CD4-positive, alpha-beta T cell treated with Interleukin-6 for 4 hours (primary cell): ENCODE data around the gene PFDN4.
"Not testable (repeated sequence)": the region's sequence is repeated elsewhere in the genome, so short reads cannot be mapped to it uniquely, and the experiment has no call there.

Source experiments
- DNase-seq: peaks from one replicate; pipeline ENCODE4 v3.0.0-alpha.2; 2020; ENCODE audit warnings: mixed read lengths

The PFDN4 gene

GRCh38 chr20:54203281-54203680 is 4.6 kb upstream of the PFDN4 start:
- no peak for DNase-seq

GRCh38 chr20:54204063-54204462 is 3.8 kb upstream of the PFDN4 start:
- no peak for DNase-seq

- no peak for DNase-seq
Measured at GRCh38 chr20:54204481-54204880, 3.4 kb upstream of the PFDN4 start.

- no peak for DNase-seq
Measured at GRCh38 chr20:54205450-54205849, 2.4 kb upstream of the PFDN4 start.

- DNase-seq: no peak
Measured at GRCh38 chr20:54207053-54207742, 689 bp upstream of the PFDN4 start.

- no peak for DNase-seq
Measured at GRCh38 chr20:54208548-54209176, 775 bp downstream of the PFDN4 start.

GRCh38 chr20:54209216-54209813 is 1.4 kb downstream of the PFDN4 start:
- DNase-seq: no peak

GRCh38 chr20:54212226-54212625 is 4.3 kb downstream of the PFDN4 start:
- no peak for DNase-seq

GRCh38 chr20:54212871-54213270 is 5.0 kb downstream of the PFDN4 start:
- DNase-seq: no peak

- no peak for DNase-seq
Measured at GRCh38 chr20:54214566-54214965, 6.7 kb downstream of the PFDN4 start.

- DNase-seq: no peak
Measured at GRCh38 chr20:54215157-54215789, 7.4 kb downstream of the PFDN4 start.

- no peak for DNase-seq
Measured at GRCh38 chr20:54217762-54218161, 9.9 kb downstream of the PFDN4 start.

- DNase-seq: no peak
Measured at GRCh38 chr20:54218470-54218869, 10.6 kb downstream of the PFDN4 start.

GRCh38 chr20:54219751-54220426 is 12.0 kb downstream of the PFDN4 start:
- no peak for DNase-seq

- no peak for DNase-seq
Measured at GRCh38 chr20:54220722-54221121, 12.8 kb downstream of the PFDN4 start.

GRCh38 chr20:54221353-54221752 is 13.5 kb downstream of the PFDN4 start:
- no peak for DNase-seq

GRCh38 chr20:54221996-54222890 is 14.4 kb downstream of the PFDN4 start:
- no peak for DNase-seq

- no peak for DNase-seq
Measured at GRCh38 chr20:54223285-54223684, 15.4 kb downstream of the PFDN4 start.

GRCh38 chr20:54223751-54224150 is 15.9 kb downstream of the PFDN4 start:
- no peak for DNase-seq

- not testable (repeated sequence) for DNase-seq
Measured at GRCh38 chr20:54224642-54225041, 16.8 kb downstream of the PFDN4 start.

- no peak for DNase-seq
Measured at GRCh38 chr20:54227241-54227640, 19.4 kb downstream of the PFDN4 start.

- no peak for DNase-seq
Measured at GRCh38 chr20:54227751-54228150, 19.9 kb downstream of the PFDN4 start.
